Mucosa of gallbladder (tissue), 1 donor: ENCODE data around the gene EME2. TPM values are rescaled to one million over a fixed set of nuclear protein-coding genes. Genes with fewer than 3 reads are reported as not detected.

ENCODE experiments used
- DNase-seq: peaks from one replicate; pipeline ENCODE4 v3.0.0-alpha.2; 2020; ENCODE audit warnings: low spot score
- total RNA-seq: library from RNA; stranded (reverse); gene quantifications from one replicate; pipeline ENCODE4 v1.2.1, GENCODE V29; 2021
- donor health status: DM: no; HTN: no; CAD: no.

EME2 gene
- total RNA-seq, 1 donor from 2014 or later: 31.9 TPM

- no peak for DNase-seq
Observed at GRCh38 chr16:1778200-1779179, 5.9 kb downstream of the EME2 start.

GRCh38 chr16:1779234-1779701 is 6.7 kb downstream of the EME2 start:
- DNase-seq: no peak

DNA sequence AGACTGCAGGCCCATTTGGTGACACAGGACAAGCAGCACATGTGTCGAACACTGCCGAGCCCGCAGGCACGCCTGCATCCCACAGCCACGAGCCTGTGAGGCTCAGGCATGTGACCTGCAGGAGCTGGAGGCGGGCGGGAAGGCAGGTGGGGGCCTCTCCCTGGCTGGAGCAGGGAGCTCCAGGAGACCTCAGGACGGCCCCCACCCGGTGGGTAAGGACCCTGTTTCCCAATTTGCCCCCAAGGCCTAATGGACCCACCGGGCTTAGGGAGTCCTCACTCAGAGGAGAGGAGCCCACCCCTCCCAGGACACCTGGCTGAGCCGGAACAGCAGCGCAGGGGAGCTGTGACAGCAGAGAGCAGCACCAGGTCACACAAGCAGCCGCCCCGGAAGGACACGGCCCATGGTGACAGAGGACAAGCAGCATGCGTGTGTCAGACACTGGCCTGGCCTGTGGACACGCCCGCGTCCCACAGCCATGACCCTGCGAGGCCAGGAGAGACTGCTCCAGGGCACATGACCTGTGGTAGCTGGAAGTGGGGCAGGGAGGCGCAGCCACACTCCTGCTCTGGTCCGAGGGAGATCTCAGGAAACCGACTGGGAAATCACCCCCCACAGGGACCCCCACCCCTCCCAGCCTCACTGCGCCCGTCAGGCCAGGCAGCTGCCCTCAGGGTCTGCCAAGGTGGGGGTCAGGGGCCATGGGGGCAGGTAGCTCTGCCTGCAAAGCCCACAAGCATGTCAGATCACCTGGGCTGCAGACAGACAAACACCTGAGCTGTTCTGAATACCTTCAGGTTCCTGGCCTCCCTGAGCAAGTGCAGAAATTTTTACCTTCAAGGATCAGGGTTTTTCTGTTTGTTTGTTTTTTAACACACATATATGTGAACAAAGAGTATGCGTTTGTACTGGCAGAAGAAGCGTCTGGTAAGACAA is 7.4 kb downstream of the EME2 start:
- DNase-seq: no peak

- no peak for DNase-seq
Observed at GRCh38 chr16:1780677-1781072, 8.1 kb downstream of the EME2 start.

DNA sequence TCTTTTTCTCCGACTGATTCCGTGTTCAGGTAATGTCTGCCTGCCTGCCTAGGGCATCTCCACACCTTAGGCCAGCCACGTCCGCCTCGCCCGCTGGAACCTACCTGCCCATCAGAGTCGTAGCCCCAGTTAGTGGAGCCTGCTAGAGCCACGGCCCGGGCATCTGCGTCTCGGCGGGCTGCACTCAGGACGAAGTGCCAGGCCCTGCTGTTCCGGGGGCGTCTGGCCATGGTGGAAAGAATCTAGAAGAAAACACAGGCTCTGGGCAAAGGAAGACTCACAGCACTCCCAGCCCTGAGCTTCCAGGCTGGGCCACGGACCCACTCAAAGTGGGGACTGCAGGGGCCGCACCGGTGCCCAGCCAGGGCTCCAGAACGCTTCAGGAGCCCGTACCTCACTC is 8.6 kb downstream of the EME2 start:
- DNase-seq: no peak

- no peak for DNase-seq
Observed at GRCh38 chr16:1781758-1782407, 9.3 kb downstream of the EME2 start.

GRCh38 chr16:1782408-1783264 is 10.0 kb downstream of the EME2 start, which contains the start of the genes NUBP2 and SPSB3:
NUBP2 (plus strand) TSS chr16:1782960; CDS start chr16:1783021, 61 bp downstream.
SPSB3 (minus strand) TSS chr16:1782571; CDS start chr16:1781483, 1,088 bp downstream.
- DNase-seq: peak; percentile 100

DNA sequence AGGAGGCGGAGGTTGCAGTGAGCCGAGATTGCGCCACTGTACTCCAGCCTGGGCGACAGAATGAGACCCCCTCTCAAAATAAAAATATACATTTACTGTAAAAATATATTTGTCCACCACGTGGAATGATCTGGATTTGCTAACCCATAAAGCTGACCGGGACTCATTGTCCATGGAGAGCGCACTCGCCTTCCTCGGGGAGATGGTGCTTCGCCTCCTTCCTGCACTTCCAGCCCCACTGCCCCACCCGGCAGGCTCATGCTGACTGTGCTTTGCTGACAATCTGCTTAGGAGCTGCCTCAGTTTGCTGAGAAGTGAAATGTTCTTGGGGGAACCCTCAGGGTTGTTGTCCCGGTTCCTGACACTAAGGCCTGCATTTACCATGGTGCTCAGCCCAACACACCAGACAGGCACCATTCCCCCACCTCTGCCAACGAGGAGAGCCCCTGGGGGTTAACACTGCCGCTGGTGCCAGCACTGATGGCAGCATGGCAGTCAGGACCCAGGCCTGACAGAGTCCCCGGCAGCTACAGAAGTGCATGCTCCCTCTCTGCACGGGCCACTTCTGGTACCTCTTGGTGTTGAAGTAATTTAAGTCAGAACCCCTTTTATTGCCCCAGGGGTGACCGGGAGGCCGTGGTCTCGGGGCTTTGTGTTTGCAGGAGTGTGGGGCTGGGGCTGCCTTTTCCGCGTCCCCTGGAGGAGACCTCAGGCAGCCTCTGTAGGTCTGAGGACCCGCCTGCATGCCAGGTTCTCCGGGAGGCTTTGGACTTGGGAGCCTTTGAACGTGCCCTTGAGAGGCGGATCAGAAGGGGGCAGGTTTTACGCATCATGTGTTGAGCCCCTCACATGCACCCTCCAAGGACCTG is 12.6 kb downstream of the EME2 start:
- no peak for DNase-seq

DNA sequence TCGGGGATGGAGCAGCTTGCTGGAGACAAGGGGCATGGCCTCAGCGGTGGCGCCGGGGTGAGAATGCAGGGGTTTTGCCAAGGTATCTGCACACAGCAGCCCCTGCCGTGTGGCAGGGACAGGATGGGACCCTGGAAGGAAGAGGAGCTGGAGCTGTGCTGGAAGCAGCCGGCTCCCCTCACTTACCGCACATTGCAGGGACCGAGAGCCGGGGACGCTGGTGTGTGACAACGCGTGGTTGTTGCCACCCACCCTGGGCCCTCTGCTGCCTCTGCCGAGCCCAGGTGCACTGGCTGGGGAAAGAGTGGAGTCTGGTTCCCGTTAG is 13.2 kb downstream of the EME2 start:
- no peak for DNase-seq

- no peak for DNase-seq
Observed at GRCh38 chr16:1786242-1787055, 13.8 kb downstream of the EME2 start.

- DNase-seq: no peak
Observed at GRCh38 chr16:1787056-1787321, 14.4 kb downstream of the EME2 start.

DNA sequence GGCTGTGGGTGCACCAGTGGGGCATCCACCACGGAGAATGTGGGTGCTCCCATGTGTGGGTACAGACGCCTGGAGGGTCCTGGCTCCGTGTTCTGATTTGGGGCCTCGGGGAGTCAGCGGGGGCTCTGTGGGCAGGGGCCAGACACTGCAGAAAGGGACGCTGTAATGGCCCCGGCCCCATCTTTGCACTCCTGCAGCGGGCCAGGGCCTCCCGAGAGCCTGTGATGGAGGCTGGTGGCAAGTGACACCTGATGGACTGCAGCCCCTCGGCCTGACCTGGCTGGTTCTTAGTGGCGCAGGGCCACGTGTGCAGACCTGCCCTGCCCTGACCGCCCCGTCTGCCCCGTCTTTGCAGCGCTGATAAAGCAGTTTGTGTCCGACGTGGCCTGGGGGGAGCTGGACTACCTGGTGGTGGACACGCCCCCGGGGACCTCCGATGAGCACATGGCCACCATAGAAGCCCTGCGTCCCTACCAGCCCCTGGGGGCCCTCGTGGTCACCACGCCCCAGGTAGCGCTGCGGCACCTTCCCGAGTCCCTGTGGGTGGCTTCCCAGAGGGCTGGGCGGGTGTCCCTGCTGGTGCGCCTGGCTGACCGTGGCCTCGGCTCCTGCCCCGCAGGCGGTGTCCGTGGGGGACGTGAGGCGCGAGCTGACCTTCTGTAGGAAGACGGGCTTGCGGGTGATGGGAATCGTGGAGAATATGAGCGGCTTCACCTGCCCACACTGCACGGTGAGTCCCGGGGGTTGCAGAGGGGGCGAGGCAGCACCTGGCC is 14.9 kb downstream of the EME2 start:
- no peak for DNase-seq

DNA sequence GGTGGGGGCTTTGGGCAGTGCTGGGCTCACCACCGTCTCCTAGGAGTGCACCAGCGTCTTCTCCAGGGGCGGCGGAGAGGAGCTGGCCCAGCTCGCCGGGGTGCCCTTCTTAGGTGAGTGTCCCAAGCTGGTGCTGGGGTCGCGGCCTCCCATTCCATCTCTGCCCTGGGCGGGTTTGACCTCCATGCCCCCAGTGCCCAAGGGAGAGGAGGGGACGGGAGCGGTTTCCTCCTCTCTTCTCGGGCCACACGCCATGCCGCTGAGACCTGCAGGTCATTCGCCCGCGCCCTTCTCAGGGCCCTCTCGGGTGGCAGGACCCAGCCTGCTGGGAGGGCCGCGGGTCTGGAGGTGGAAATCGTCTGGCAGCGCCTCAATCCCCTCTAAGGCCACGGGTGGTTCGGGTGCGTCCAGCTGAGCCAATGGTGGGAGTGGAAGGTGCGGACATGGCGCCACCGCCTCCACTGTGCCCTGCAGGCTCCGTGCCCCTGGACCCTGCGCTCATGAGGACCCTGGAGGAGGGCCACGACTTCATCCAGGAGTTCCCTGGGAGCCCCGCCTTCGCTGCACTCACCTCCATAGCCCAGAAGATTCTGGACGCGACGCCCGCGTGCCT is 15.6 kb downstream of the EME2 start:
- no peak for DNase-seq

DNA sequence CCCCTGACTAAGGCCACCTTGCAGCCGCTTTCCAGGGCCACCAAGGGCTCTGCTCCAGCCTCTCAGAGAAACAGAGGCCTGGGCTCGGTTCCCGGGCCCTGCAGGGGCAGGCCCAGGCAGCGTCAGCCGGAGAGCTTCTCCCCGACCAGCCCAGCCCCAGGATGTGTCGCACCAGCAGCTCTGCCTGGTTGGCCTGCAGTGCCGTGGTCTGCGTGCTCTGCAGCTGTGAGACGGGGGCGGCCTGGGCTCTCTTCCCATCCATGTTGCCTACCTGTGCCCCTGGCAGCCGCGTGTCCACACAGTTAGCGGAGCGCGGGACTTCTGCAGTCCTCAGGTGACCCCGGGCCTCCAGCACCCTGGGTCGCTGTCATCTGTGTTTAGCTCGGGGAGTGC is 16.1 kb downstream of the EME2 start:
- DNase-seq: no peak

DNA sequence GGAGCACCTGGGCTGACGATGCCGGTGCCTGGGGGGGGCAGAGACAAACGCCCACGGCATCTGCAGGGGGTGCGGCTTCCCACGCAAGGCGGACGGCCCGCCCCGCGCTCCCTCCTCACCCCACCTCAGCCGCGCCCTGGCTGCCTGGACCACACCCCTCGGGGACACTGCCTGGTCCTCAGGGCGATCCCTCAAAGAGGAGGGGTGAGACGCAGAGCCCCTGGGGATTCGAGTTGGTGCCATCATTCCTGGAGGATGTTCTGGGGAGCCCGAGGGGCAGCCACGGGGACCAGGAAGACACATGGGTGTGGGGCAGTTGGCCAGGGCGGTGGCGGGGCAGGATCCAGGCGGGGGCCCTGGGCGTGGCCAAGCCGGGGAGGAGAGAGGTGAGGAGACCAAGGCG is 17.0 kb downstream of the EME2 start:
- DNase-seq: no peak

- no peak for DNase-seq
Observed at GRCh38 chr16:1790261-1790610, 17.6 kb downstream of the EME2 start.

- DNase-seq: no peak
Observed at GRCh38 chr16:1790611-1791255, 18.1 kb downstream of the EME2 start.
